HG03039 (cell line): ENCODE results near the gene ASCC2.

Source experiments
- ATAC-seq: cut with Tn5 transposase; IDR thresholded peaks from one replicate; pipeline ENCODE4 v1.9.1; 2021; ENCODE audit warnings: mild to moderate bottlenecking, moderate library complexity; ENCODE audit not compliant: unreplicated experiment

ASCC2 gene

GRCh38 chr22:29788339-29789279 is 49.5 kb downstream of the ASCC2 start:
- ATAC-seq: no peak

- ATAC-seq: no peak
Measured at GRCh38 chr22:29787371-29787980, 50.6 kb downstream of the ASCC2 start.

GRCh38 chr22:29786031-29786430 is 52.0 kb downstream of the ASCC2 start:
- no peak for ATAC-seq

GRCh38 chr22:29784451-29785361 is 53.4 kb downstream of the ASCC2 start:
- ATAC-seq: no peak

GRCh38 chr22:29782061-29782845 is 55.8 kb downstream of the ASCC2 start:
- ATAC-seq: no peak

GRCh38 chr22:29780748-29781676 is 57.1 kb downstream of the ASCC2 start:
- ATAC-seq: no peak

- no peak for ATAC-seq
Measured at GRCh38 chr22:29780220-29780619, 57.9 kb downstream of the ASCC2 start.

- no peak for ATAC-seq
Measured at GRCh38 chr22:29773233-29773632, 64.8 kb downstream of the ASCC2 start.

- no peak for ATAC-seq
Measured at GRCh38 chr22:29772170-29772641, 65.9 kb downstream of the ASCC2 start.

- ATAC-seq: no peak
Measured at GRCh38 chr22:29769723-29770321, 68.3 kb downstream of the ASCC2 start.

GRCh38 chr22:29768052-29768693 is 69.9 kb downstream of the ASCC2 start:
- ATAC-seq: no peak

GRCh38 chr22:29767171-29768051 is 70.7 kb downstream of the ASCC2 start, which contains the start of gene UQCR10:
Gene UQCR10, plus strand, starts transcription at chr22:29767369. Its CDS starts 30 bp downstream, at chr22:29767399.
- peak; percentile 47 for ATAC-seq

GRCh38 chr22:29766632-29767170 is 71.4 kb downstream of the ASCC2 start, which contains the start of gene ZMAT5:
Gene ZMAT5, minus strand, starts transcription at chr22:29767007. Its CDS starts 18,463 bp downstream, at chr22:29748544.
- ATAC-seq: peak; percentile 87

- peak; percentile 8 for ATAC-seq
Measured at GRCh38 chr22:29765905-29766631, 72.0 kb downstream of the ASCC2 start.

- no peak for ATAC-seq
Measured at GRCh38 chr22:29762263-29762662, 75.8 kb downstream of the ASCC2 start.

GRCh38 chr22:29758959-29759358 is 79.1 kb downstream of the ASCC2 start:
- ATAC-seq: no peak
